Breast epithelium (tissue), 3 donors: Measurements from ENCODE around the gene PHYKPL.

ENCODE experiments used
- POLR2AphosphoS5 ChIP-seq, 3 donors: sonication (generic); formaldehyde crosslinking; IDR thresholded peaks; one replicate each; pipeline ENCODE4 v1.6.1; 2017; ENCODE audit warnings: antibody characterized with exemption in 3 of 3
- TF ChIP-seq, protein P1 (sequence below), 3 donors: fragments of 450-650 bp; IDR thresholded peaks; one replicate each; pipeline ENCODE4 v1.5.1; 2016 to 2017; ENCODE audit warnings: antibody characterized with exemption in 3 of 3, mild to moderate bottlenecking in 3 of 3, moderate library complexity in 3 of 3

DNA sequence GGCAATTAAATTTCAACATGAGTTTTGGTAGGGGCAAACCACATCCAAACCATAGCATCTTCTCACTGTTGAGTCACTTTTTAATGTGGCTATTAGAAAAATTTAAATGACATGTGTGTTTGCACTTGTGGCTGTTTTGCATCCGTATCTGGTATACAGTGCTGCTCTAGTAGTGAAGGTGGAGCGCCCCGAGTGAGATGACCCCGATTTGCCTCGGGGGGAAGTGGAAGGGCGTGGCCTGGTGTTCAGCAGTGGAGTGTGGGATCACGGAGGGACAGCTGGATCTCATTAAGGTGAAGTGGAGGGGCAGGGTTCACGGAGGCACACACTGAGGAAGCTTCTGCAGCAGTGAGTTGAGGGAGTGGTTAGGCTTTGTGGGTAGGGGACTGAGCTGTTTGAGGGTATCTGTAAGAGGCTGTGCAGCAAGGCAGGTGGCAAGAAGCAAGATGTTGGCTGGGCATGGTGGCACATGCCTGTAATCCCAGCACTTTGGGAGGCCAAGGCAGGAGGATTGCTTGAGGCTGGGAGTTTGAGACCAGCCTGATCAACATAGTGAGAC lies 39.3 kb downstream of the PHYKPL start:
- TF ChIP-seq, protein P1, sequence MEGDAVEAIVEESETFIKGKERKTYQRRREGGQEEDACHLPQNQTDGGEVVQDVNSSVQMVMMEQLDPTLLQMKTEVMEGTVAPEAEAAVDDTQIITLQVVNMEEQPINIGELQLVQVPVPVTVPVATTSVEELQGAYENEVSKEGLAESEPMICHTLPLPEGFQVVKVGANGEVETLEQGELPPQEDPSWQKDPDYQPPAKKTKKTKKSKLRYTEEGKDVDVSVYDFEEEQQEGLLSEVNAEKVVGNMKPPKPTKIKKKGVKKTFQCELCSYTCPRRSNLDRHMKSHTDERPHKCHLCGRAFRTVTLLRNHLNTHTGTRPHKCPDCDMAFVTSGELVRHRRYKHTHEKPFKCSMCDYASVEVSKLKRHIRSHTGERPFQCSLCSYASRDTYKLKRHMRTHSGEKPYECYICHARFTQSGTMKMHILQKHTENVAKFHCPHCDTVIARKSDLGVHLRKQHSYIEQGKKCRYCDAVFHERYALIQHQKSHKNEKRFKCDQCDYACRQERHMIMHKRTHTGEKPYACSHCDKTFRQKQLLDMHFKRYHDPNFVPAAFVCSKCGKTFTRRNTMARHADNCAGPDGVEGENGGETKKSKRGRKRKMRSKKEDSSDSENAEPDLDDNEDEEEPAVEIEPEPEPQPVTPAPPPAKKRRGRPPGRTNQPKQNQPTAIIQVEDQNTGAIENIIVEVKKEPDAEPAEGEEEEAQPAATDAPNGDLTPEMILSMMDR (IDR thresholded peaks at IDR 0.05): no peak
- no peak for TF ChIP-seq POLR2AphosphoS5 (IDR thresholded peaks at IDR 0.05)
